ENCODE results near the gene KCNQ2.

DNA sequence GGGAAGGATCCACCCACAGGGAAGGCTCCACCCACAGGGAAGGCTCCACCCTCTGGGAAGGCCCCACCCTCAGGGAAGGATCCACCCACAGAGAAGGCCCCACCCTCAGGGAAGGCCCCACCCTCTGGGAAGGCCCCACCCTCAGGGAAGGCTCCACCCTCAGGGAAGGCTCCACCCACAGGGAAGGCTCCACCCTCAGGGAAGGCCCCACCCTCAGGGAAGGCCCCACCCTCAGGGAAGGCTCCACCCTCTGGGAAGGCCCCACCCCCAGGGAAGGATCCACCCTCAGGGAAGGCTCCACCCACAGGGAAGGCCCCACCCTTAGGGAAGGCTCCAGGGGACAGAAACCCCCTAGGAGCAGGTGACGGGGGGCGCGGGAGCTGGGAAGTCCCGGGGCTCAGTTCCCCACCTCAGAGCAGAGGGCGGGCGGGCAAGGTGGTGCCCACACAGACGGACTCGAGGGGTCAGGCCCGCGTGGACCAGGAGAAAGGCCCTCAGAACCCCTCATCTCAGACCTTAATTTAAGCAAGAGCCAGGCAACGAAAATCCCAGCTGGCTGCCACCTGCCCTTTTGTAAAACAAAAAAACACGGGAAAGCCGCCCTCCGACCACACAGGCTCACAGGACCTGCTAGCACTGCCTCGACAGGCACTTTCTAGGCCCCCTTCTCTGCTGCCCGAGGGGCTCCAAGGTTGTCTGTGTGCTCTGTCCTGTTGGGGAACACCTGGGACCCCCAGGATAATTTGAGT, 39.7 kb downstream of the KCNQ2 start:
- TF ChIP-seq, protein P1, sequence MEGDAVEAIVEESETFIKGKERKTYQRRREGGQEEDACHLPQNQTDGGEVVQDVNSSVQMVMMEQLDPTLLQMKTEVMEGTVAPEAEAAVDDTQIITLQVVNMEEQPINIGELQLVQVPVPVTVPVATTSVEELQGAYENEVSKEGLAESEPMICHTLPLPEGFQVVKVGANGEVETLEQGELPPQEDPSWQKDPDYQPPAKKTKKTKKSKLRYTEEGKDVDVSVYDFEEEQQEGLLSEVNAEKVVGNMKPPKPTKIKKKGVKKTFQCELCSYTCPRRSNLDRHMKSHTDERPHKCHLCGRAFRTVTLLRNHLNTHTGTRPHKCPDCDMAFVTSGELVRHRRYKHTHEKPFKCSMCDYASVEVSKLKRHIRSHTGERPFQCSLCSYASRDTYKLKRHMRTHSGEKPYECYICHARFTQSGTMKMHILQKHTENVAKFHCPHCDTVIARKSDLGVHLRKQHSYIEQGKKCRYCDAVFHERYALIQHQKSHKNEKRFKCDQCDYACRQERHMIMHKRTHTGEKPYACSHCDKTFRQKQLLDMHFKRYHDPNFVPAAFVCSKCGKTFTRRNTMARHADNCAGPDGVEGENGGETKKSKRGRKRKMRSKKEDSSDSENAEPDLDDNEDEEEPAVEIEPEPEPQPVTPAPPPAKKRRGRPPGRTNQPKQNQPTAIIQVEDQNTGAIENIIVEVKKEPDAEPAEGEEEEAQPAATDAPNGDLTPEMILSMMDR (IDR thresholded peaks at IDR 0.05; ENCODE audit: low read length) = no peak
- no peak for TF ChIP-seq EZH2 (IDR thresholded peaks at IDR 0.05; ENCODE audit: borderline replicate concordance, low read length)
